ENCODE data around the gene ZNF784.
A peak's percentile ranks its signal among the peaks of the same experiment; 100 is the strongest.

ZNF784 gene

GRCh38 chr19:55633861-55634260, 9.5 kb upstream of the ZNF784 start:
- TF ChIP-seq SNAI2 (CRISPR knock-in tag; IDR thresholded peaks at IDR 0.05): no peak
- TF ChIP-seq PATZ1 (CRISPR knock-in tag; IDR thresholded peaks at IDR 0.05; ENCODE audit: borderline replicate concordance): no peak
- no peak for TF ChIP-seq TCF4 (CRISPR knock-in tag; IDR thresholded peaks at IDR 0.05; ENCODE audit: borderline replicate concordance)
- no peak for TF ChIP-seq ZC3H10 (CRISPR knock-in tag; IDR thresholded peaks at IDR 0.05)
- no peak for TF ChIP-seq POU6F1 (CRISPR knock-in tag; IDR thresholded peaks at IDR 0.05; ENCODE audit: borderline replicate concordance, low read depth)
- TF ChIP-seq PPARA (CRISPR knock-in tag; IDR thresholded peaks at IDR 0.05; ENCODE audit: borderline replicate concordance): no peak
- TF ChIP-seq TOX (CRISPR knock-in tag; IDR thresholded peaks at IDR 0.05; ENCODE audit: borderline replicate concordance): no peak
- no peak for TF ChIP-seq CSRNP3 (CRISPR knock-in tag; IDR thresholded peaks at IDR 0.05)
- TF ChIP-seq ZNF565 (CRISPR knock-in tag; conservative IDR thresholded peaks at IDR 0.05; ENCODE audit: low read depth): no peak
- no peak for TF ChIP-seq ISL1 (CRISPR knock-in tag; IDR thresholded peaks at IDR 0.05)
- TF ChIP-seq GLIS3 (CRISPR knock-in tag; IDR thresholded peaks at IDR 0.05): no peak
- no peak for TF ChIP-seq CSDC2 (CRISPR knock-in tag; IDR thresholded peaks at IDR 0.05)
- TF ChIP-seq ZFP30 (CRISPR knock-in tag; IDR thresholded peaks at IDR 0.05): no peak
- TF ChIP-seq ARNTL (CRISPR knock-in tag; IDR thresholded peaks at IDR 0.05; ENCODE audit: borderline replicate concordance, low read depth): no peak
- TF ChIP-seq BACH2 (CRISPR knock-in tag; IDR thresholded peaks at IDR 0.05; ENCODE audit: borderline replicate concordance): no peak
- no peak for ATAC-seq

- peak; percentile 83 for ATAC-seq
Observed at GRCh38 chr19:55632463-55632834, 8.1 kb upstream of the ZNF784 start.

More at GRCh38 chr19:55632463-55632834, 8.1 kb upstream of the ZNF784 start:
- TF ChIP-seq ZNF565 (CRISPR knock-in tag; conservative IDR thresholded peaks at IDR 0.05; ENCODE audit: low read depth) (no peak), ZNF70 (CRISPR knock-in tag; IDR thresholded peaks at IDR 0.05) (no peak), ZFP30 (CRISPR knock-in tag; IDR thresholded peaks at IDR 0.05) (no peak), ESRRG (CRISPR knock-in tag; IDR thresholded peaks at IDR 0.05) (no peak), SNAI2 (CRISPR knock-in tag; IDR thresholded peaks at IDR 0.05) (no peak), RARB (CRISPR knock-in tag; IDR thresholded peaks at IDR 0.05) (no peak), GLIS3 (CRISPR knock-in tag; IDR thresholded peaks at IDR 0.05) (no peak), TCF4 (CRISPR knock-in tag; IDR thresholded peaks at IDR 0.05; ENCODE audit: borderline replicate concordance) (no peak), CREB5 (CRISPR knock-in tag; IDR thresholded peaks at IDR 0.05; ENCODE audit: low read depth) (no peak), CSRNP3 (CRISPR knock-in tag; IDR thresholded peaks at IDR 0.05) (no peak), OSR1 (CRISPR knock-in tag; IDR thresholded peaks at IDR 0.05) (no peak), POU6F1 (CRISPR knock-in tag; IDR thresholded peaks at IDR 0.05; ENCODE audit: borderline replicate concordance, low read depth) (no peak), ZNF8 (CRISPR knock-in tag; IDR thresholded peaks at IDR 0.05) (no peak), ZC3H10 (CRISPR knock-in tag; IDR thresholded peaks at IDR 0.05) (no peak), PPARA (CRISPR knock-in tag; IDR thresholded peaks at IDR 0.05; ENCODE audit: borderline replicate concordance) (no peak), PATZ1 (CRISPR knock-in tag; IDR thresholded peaks at IDR 0.05; ENCODE audit: borderline replicate concordance) (no peak), BACH2 (CRISPR knock-in tag; IDR thresholded peaks at IDR 0.05; ENCODE audit: borderline replicate concordance) (no peak), ARNTL (CRISPR knock-in tag; IDR thresholded peaks at IDR 0.05; ENCODE audit: borderline replicate concordance, low read depth) (no peak), ISL1 (CRISPR knock-in tag; IDR thresholded peaks at IDR 0.05) (no peak)
